NB4 (cell line): ENCODE data around the gene CDYL.

ENCODE experiments used
- CTCF ChIP-seq: IDR thresholded peaks from one replicate; pipeline ENCODE4 v1.5.1; 2012; ENCODE audit warnings: low read depth, low read length
- MAX ChIP-seq: IDR thresholded peaks from 2 replicates; pipeline ENCODE4 v1.6.1; 2011; ENCODE audit warnings: low read depth, low read length
- POLR2A ChIP-seq: IDR thresholded peaks from 2 replicates; pipeline ENCODE4 v1.6.1; 2011; ENCODE audit warnings: mild to moderate bottlenecking; ENCODE audit not compliant: insufficient read length; ENCODE audit errors: extremely low read depth

- TF ChIP-seq CTCF = no peak
- TF ChIP-seq MAX = no peak
- TF ChIP-seq POLR2A = no peak
These were observed 146.9 kb downstream of the CDYL start for GRCh38 chr6:4923081-4923480.
